Stimulated activated CD4-positive, alpha-beta T cell treated with anti-CD3 and anti-CD28 coated beads, Interleukin-2, amount 100 ng/mL, for 4 hours (primary cell): Measurements from ENCODE around the gene UBTF.
"Not testable (repeated sequence)": the region's sequence is repeated elsewhere in the genome, so short reads cannot be mapped to it uniquely, and the experiment has no call there.

Experiments
- DNase-seq: peaks from one replicate; pipeline ENCODE4 v3.0.0-alpha.2; 2020; ENCODE audit warnings: low read depth

Gene UBTF

DNA sequence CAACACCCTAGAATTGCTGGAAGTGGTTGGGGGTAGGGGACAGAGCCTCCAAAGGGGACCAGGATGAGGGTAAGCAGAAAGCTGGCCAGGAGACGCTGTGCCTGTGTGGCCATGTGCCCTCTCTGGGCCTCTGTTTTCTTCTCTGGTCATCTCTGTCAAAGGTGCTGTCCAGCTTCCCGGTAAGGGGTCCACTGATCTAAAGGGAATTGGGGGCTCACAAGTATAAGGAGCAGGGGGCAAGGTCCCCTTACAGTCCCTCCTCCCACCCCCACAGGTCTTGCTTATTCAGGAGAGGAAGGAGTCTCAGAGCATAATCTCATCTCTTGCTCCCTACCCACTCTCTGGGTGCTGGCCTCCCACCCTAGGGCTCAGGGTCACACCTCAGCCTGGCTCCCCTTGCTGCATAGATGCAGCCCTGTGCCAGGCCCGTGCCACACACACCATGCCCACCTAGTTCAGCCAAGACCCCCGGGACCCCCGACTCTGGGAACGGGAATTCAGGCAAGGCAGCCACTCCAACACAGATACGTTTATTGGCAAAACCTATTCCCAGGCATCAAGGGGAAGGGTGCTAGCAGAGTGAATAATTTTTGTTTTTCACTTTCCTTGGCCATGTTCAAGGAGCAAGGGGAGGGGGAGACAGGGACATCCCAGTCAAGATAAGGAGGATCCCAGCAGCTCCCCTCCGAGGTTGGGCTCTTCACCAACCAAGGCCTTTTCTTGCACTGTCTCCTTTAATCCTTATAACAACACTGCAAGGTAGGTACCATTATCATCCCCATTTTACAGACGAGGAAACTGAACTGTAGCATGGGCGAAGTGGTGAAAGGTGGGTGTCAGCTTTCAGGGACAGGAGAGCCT is 28.6 kb upstream of the UBTF start:
- no peak for DNase-seq

- no peak for DNase-seq
These were observed 28.0 kb upstream of the UBTF start for GRCh38 chr17:44247440-44247841.

GRCh38 chr17:44241106-44241624 is 21.7 kb upstream of the UBTF start:
- no peak for DNase-seq

DNA sequence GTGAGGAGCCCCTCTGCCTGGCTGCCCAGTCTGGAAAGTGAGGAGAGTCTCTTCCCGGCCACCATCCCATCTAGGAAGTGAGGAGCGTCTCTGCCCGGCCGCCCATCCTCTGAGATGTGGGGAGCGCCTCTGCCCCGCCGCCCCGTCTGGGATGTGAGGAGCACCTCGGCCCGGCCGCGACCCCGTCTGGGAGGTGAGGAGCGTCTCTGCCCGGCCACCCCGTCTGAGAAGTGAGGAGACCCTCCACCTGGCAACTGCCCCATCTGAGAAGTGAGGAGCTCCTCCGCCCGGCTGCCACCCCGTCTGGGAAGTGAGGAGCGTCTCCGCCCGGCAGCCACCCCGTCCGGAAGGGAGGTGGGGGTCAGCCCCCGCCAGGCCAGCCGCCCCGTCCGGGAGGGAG is 18.4 kb upstream of the UBTF start:
- DNase-seq, result not testable (repeated sequence)

- DNase-seq, result no peak
These were observed 17.0 kb upstream of the UBTF start for GRCh38 chr17:44236444-44236991.

DNA sequence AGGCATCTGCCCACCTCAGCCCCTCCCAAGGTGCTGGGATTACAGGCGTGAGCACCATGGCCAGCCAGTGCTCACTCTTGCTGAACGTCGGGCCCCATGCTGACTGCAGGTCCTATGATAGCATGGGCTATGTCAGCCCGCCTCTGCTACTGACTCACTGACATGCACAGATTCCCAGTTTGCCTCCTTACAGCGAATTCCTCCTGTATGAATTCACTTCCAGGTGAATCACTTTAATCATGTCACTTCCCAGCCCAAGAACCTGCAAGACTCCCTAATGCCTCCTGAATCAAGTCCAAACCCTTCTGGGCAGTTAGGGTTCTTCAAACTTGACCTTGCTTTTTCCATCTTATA is 16.1 kb upstream of the UBTF start:
- DNase-seq, result no peak

DNA sequence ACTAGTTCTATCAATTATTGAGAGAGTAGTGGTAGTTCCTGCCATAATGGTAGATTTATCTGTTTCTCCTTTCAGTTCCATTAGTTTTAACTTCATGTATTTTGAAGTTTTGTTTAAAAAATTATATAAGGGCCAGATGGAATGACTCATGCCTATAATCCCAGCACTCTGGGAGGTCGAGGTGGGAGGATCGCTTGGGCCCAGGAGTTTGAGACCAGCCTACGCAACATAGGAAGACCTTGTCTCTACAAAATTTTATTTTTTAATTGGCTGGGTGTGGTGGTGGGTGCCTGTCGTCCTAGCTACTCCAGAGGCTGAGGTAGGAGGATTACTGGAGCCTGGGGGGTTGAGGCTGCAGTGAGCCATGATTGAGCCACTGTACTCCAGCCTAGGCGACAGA is 14.1 kb upstream of the UBTF start:
- DNase-seq, result no peak

- no peak for DNase-seq
These were observed 12.6 kb upstream of the UBTF start for GRCh38 chr17:44232061-44232460.

- no peak for DNase-seq
These were observed 10.7 kb upstream of the UBTF start for GRCh38 chr17:44230140-44230539.

DNA sequence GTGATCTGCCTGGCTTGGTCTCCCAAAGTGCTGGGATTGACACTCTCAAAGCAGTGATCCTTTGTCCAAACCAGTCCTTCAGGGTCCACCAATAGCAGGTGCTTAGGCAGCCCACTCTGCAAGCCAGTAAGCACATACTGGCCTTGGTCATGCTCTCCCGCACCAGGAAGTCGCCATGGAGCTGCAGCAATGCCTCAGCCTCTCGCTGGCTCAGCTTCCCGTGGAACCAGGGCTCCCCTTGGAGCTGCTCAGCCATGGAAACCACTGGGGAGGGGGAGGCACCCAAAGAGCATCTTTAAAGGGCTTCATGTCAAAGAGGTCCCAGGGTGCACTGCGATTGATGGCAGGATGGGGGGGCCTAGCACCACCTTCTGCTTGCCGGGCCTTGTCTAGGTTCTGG is 9.6 kb upstream of the UBTF start:
- no peak for DNase-seq

- DNase-seq, result no peak
These were observed 4.1 kb upstream of the UBTF start for GRCh38 chr17:44223541-44224071.

DNA sequence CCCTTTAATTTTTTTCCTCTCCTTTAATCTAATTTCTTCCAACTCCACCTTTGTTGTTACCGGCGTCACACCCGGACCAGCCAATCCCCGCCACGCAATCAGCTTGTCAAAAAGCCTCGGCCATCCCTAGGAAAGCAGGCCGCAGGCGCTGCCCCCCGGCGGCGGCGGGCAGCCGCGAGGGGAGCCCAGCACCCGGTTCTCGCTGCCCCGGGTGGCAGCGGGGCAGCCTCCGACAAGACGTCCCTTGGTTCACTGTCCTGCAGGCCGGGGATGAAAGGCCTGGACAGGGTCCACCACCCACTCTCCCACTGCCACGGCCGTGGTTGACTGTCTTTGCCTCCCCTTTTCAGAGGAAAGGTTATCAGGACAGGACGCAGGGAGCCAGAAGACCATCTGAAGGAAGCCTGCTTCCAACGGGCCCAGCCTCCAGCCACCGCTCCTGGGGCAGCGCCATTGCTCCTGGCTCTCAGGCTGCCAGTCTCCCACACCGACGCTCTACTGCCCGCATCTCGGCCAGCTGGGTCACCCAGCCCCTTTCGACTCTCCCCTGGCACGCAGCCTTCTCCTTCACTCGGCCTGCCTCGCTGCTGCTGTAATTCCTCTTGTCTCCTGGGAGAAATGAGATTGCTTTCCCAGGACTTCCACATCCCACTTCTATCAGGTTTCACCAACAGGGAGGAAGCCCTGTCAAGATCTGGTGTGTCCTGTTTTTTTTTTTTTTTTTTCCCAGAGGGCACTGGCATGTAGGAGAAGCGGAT is 2.8 kb upstream of the UBTF start:
- no peak for DNase-seq

GRCh38 chr17:44221862-44222111 is 2.3 kb upstream of the UBTF start:
- no peak for DNase-seq

- no peak for DNase-seq
These were observed 1.8 kb upstream of the UBTF start for GRCh38 chr17:44221084-44221861.

- no peak for DNase-seq
These were observed 973 bp upstream of the UBTF start for GRCh38 chr17:44220213-44221083.

DNA sequence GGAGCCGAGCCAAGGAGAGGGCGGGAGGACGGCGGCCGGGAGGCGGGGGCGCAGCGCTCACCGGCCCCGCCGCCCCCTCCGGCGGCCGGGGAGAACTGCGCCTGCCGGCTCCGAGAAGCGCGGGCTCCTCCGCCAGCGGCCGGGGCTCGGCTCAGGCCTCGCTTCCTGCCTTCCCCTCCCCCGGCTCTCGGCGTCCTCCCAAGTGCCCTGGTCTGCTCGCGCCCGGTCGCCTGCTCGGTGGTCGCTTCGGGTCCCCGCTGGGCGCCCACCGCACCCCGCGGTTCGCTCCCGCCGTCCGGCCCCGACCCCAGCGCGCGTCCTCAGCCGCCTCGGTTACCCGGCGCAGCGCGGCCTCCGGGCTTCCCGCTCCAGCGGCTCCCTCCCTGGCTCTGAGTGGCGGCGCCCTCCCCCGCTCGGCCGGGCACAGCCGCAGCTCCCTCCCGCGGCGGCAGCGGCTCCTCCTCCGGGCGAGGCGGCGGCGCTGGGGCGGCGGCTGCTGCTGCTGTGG is 313 bp downstream of the UBTF start:
- peak; percentile 49 for DNase-seq

- DNase-seq, result peak; percentile 86
These were observed 949 bp downstream of the UBTF start for GRCh38 chr17:44218344-44219107.

GRCh38 chr17:44217738-44218343 is 1.6 kb downstream of the UBTF start:
- no peak for DNase-seq

DNA sequence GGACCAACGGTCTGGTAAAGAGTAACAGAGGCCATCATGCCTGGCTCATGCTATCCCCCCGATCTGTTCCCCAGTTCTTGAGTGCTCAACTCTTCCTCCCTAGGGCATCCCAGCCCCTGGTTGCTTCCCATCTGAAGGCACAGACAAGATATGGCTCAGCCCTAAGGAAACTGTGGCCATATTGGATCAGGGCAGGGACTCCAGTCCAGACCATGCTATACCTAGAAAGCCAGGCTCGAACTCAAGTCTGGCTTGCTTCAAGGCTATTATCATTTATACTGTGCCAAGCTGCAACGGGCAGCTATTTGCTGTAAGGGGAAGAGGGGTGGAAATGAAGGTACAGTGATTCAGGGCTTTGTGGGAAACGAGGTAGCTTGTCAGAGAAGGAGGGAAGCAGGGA is 2.8 kb downstream of the UBTF start:
- DNase-seq, result no peak

DNA sequence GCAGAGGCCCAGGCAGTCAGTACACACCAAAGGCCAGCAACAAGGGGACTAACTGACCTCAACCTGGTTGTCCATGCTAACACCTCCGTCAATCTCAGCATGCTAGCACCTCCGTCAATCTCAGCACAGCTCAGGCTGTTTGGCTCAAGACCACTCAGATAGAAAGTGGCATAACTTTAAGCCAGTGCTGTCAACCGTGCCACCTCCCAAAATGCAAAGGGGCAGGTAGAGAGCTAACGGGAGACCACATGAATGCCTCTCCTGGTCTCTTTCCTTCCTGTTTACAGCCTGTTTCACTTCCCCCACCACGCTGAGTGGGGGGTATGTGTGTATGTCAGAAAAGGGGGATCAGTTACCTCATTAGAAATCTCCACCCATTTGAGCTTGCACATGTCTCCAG is 3.3 kb downstream of the UBTF start:
- DNase-seq, result no peak
